Astrocyte (in vitro differentiated cells and primary cell): ENCODE data around the gene PIP4K2C. TPM values are rescaled to one million over a fixed set of nuclear protein-coding genes. Genes with fewer than 3 reads are reported as not detected.
"Not testable (repeated sequence)": the region's sequence is repeated elsewhere in the genome, so short reads cannot be mapped to it uniquely, and the experiment has no call there.

Source experiments
- DNase-seq: peaks from one replicate; pipeline ENCODE4 v3.0.0-alpha.2; 2010; ENCODE audit warnings: low read depth
- FAIRE-seq: peaks from 2 replicates; lab custom pipeline; 2011; peaks lifted over from hg19 to GRCh38; lab: Jason Lieb, UNC
- H2AFZ ChIP-seq: 2 replicates; pipeline ENCODE4 v1.6.0; 2012; ENCODE audit warnings: low read depth, low read length, inconsistent platforms
- H3K27ac ChIP-seq: 2 replicates; pipeline ENCODE4 v1.5.1; 2011; ENCODE audit warnings: low read depth, low read length, inconsistent platforms
- H3K27me3 ChIP-seq: 2 replicates; pipeline ENCODE4 v1.6.0; 2011; ENCODE audit warnings: low read length, inconsistent platforms; ENCODE audit not compliant: insufficient read depth
- H3K36me3 ChIP-seq: 2 replicates; pipeline ENCODE4 v1.5.1; 2011; ENCODE audit warnings: low read length, inconsistent platforms; ENCODE audit not compliant: insufficient read depth
- H3K4me1 ChIP-seq: 2 replicates; pipeline ENCODE4 v1.5.1; 2011; ENCODE audit warnings: low read length, inconsistent platforms; ENCODE audit not compliant: insufficient read depth
- H3K4me2 ChIP-seq: 2 replicates; pipeline ENCODE4 v1.6.0; 2012; ENCODE audit warnings: low read length, inconsistent platforms
- H3K4me3 ChIP-seq: 2 replicates; pipeline ENCODE4 v1.5.1; 2011; ENCODE audit warnings: low read depth, mild to moderate bottlenecking, low read length, inconsistent platforms; ENCODE audit not compliant: insufficient read depth
- H3K79me2 ChIP-seq: 2 replicates; pipeline ENCODE4 v1.6.0; 2012; ENCODE audit warnings: mild to moderate bottlenecking, low read length, inconsistent platforms; ENCODE audit not compliant: insufficient read depth
- H3K9ac ChIP-seq: 2 replicates; pipeline ENCODE4 v1.6.0; 2012; ENCODE audit warnings: mild to moderate bottlenecking, low read length, inconsistent platforms
- H3K9me3 ChIP-seq: 2 replicates; pipeline ENCODE4 v1.5.1; 2012; ENCODE audit warnings: low read depth, mild to moderate bottlenecking, low read length, inconsistent platforms; ENCODE audit not compliant: insufficient read depth
- H4K20me1 ChIP-seq: 2 replicates; pipeline ENCODE4 v1.6.0; 2012; ENCODE audit warnings: low read length, inconsistent platforms; ENCODE audit not compliant: insufficient read depth
- H3K27ac Mint-ChIP-seq: one replicate; pipeline ENCODE4 v1.8.0; 2021; ENCODE audit warnings: mild to moderate bottlenecking, mixed read lengths; ENCODE audit not compliant: unreplicated experiment
- H3K27me3 Mint-ChIP-seq: one replicate; pipeline ENCODE4 v1.8.0; 2021; ENCODE audit warnings: low read depth, mixed read lengths; ENCODE audit not compliant: unreplicated experiment
- H3K36me3 Mint-ChIP-seq: one replicate; pipeline ENCODE4 v1.8.0; 2021; ENCODE audit warnings: low read depth, mixed read lengths; ENCODE audit not compliant: unreplicated experiment
- H3K4me1 Mint-ChIP-seq: one replicate; pipeline ENCODE4 v1.8.0; 2021; ENCODE audit warnings: low read depth, mixed read lengths; ENCODE audit not compliant: unreplicated experiment
- H3K4me3 Mint-ChIP-seq: one replicate; pipeline ENCODE4 v1.8.0; 2021; ENCODE audit warnings: mild to moderate bottlenecking, moderate library complexity, mixed read lengths; ENCODE audit not compliant: unreplicated experiment
- H3K9me3 Mint-ChIP-seq: one replicate; pipeline ENCODE4 v1.8.0; 2021; ENCODE audit warnings: mild to moderate bottlenecking, mixed read lengths; ENCODE audit not compliant: unreplicated experiment
- EZH2 ChIP-seq: IDR thresholded peaks from 2 replicates; pipeline ENCODE4 v1.6.1; 2012; ENCODE audit warnings: mild to moderate bottlenecking, low read length, inconsistent platforms; ENCODE audit not compliant: insufficient read depth
- total RNA-seq: library from RNA; stranded (reverse); gene quantifications from 2 replicates; pipeline ENCODE4 v1.2.1, GENCODE V29; 2021
- TF ChIP-seq, protein P1 (sequence below): IDR thresholded peaks from 2 replicates; pipeline ENCODE4 v1.5.1; 2011; ENCODE audit warnings: low read depth, mild to moderate bottlenecking, inconsistent platforms, low read length, moderate library complexity; ENCODE audit not compliant: insufficient read depth

Gene PIP4K2C
- total RNA-seq, 1 donor from 2014 or later = 43.3 TPM

GRCh38 chr12:57616383-57617101 is 25.6 kb downstream of the PIP4K2C start:
- no peaks in the 10 kb centered on the region for H3K9me3 ChIP-seq
- no peaks in the 10 kb centered on the region for H3K36me3 ChIP-seq
- no peak overlapping the region for H3K4me3 Mint-ChIP-seq
- peaks cover 15% of the 10 kb centered on the region for H4K20me1 ChIP-seq
- no peaks in the 10 kb centered on the region for H3K79me2 ChIP-seq
- no peak overlapping the region for H3K4me2 ChIP-seq
- peaks cover 56% of the 10 kb centered on the region for H3K36me3 Mint-ChIP-seq
- peak overlapping the region; percentile 5 for H3K27ac Mint-ChIP-seq
- FAIRE-seq (no peak), DNase-seq (no peak)
- no peak overlapping the region for H3K4me3 ChIP-seq
- H3K9me3 Mint-ChIP-seq = peaks cover 2% of the 10 kb centered on the region
- H3K4me1 ChIP-seq = peaks cover 12% of the 10 kb centered on the region
- H3K9ac ChIP-seq = no peak overlapping the region
- TF ChIP-seq, protein P1, sequence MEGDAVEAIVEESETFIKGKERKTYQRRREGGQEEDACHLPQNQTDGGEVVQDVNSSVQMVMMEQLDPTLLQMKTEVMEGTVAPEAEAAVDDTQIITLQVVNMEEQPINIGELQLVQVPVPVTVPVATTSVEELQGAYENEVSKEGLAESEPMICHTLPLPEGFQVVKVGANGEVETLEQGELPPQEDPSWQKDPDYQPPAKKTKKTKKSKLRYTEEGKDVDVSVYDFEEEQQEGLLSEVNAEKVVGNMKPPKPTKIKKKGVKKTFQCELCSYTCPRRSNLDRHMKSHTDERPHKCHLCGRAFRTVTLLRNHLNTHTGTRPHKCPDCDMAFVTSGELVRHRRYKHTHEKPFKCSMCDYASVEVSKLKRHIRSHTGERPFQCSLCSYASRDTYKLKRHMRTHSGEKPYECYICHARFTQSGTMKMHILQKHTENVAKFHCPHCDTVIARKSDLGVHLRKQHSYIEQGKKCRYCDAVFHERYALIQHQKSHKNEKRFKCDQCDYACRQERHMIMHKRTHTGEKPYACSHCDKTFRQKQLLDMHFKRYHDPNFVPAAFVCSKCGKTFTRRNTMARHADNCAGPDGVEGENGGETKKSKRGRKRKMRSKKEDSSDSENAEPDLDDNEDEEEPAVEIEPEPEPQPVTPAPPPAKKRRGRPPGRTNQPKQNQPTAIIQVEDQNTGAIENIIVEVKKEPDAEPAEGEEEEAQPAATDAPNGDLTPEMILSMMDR = no peak
- H2AFZ ChIP-seq = no peak overlapping the region
- peaks cover 8% of the 10 kb centered on the region for H3K4me1 Mint-ChIP-seq
- H3K27me3 ChIP-seq = peaks cover 26% of the 10 kb centered on the region
- H3K27me3 Mint-ChIP-seq = peaks cover 64% of the 10 kb centered on the region
- no peak overlapping the region for H3K27ac ChIP-seq

DNA sequence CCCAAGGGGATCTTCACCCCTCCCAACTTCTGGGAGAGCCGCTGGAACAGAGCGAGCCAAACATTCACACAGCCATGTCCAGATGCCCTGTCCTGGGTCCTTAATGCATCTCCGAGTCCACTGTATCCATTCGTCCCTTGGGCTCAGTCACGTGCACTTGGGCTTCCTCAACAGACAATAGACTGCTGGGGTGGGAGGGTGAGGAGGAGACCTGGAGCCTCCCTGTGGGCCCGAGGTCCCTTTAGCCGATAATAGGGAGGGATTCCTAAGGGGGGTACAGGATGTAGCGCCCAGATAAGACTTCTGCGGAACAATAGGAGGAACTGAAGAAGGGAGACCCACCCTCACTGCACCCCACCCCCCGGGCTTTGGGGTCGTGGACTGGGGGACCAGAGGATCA is 26.9 kb downstream of the PIP4K2C start:
- H3K9ac ChIP-seq = no peak overlapping the region
- H3K4me1 Mint-ChIP-seq = peaks cover 8% of the 10 kb centered on the region
- no peak overlapping the region for H3K4me2 ChIP-seq
- H3K4me3 Mint-ChIP-seq = no peak overlapping the region
- H3K79me2 ChIP-seq = no peaks in the 10 kb centered on the region
- H3K27ac ChIP-seq = no peak overlapping the region
- H4K20me1 ChIP-seq = peaks cover 24% of the 10 kb centered on the region
- no peak overlapping the region for H3K4me3 ChIP-seq
- peaks cover 40% of the 10 kb centered on the region for H3K27me3 ChIP-seq
- no peak overlapping the region for H2AFZ ChIP-seq
- peaks cover 9% of the 10 kb centered on the region for H3K4me1 ChIP-seq
- peaks cover 77% of the 10 kb centered on the region for H3K27me3 Mint-ChIP-seq
- H3K9me3 ChIP-seq = no peaks in the 10 kb centered on the region
- no peak for DNase-seq
- H3K36me3 ChIP-seq = no peaks in the 10 kb centered on the region
- peaks cover 58% of the 10 kb centered on the region for H3K36me3 Mint-ChIP-seq
- H3K9me3 Mint-ChIP-seq = peaks cover 3% of the 10 kb centered on the region
- TF ChIP-seq, protein P1 = no peak
- no peak for TF ChIP-seq EZH2
- no peak overlapping the region for H3K27ac Mint-ChIP-seq
- no peak for FAIRE-seq

- not testable (repeated sequence) for DNase-seq, H3K9me3 ChIP-seq, H3K4me1 Mint-ChIP-seq, H3K4me1 ChIP-seq, H3K9me3 Mint-ChIP-seq, H3K4me3 ChIP-seq, H3K79me2 ChIP-seq, H3K9ac ChIP-seq, FAIRE-seq, H3K27ac Mint-ChIP-seq, H3K36me3 ChIP-seq, H2AFZ ChIP-seq, H3K4me3 Mint-ChIP-seq, H3K4me2 ChIP-seq, H3K27ac ChIP-seq
- peaks cover 82% of the 10 kb centered on the region for H3K27me3 Mint-ChIP-seq
- H4K20me1 ChIP-seq = peaks cover 24% of the 10 kb centered on the region
- H3K36me3 Mint-ChIP-seq = peaks cover 55% of the 10 kb centered on the region
- peaks cover 44% of the 10 kb centered on the region for H3K27me3 ChIP-seq
Observed at GRCh38 chr12:57618431-57618830, 27.4 kb downstream of the PIP4K2C start.
